OCI-LY7 (cell line): ENCODE results near the gene GAR1.

Experiments used
- CTCF ChIP-seq: fragments of 200-600 bp; sonication (generic); conservative IDR thresholded peaks from 2 replicates; pipeline ENCODE4 v1.5.1; 2014; ENCODE audit warnings: mild to moderate bottlenecking, antibody characterized with exemption, low read length, moderate library complexity, mixed read lengths
- EZH2phosphoT487 ChIP-seq: fragments of 200-600 bp; sonication (generic); IDR thresholded peaks from 2 replicates; pipeline ENCODE4 v1.6.1; 2018; ENCODE audit warnings: low read depth, borderline replicate concordance, mild to moderate bottlenecking, mixed run types, antibody characterized with exemption, low read length, moderate library complexity, mixed read lengths

DNA sequence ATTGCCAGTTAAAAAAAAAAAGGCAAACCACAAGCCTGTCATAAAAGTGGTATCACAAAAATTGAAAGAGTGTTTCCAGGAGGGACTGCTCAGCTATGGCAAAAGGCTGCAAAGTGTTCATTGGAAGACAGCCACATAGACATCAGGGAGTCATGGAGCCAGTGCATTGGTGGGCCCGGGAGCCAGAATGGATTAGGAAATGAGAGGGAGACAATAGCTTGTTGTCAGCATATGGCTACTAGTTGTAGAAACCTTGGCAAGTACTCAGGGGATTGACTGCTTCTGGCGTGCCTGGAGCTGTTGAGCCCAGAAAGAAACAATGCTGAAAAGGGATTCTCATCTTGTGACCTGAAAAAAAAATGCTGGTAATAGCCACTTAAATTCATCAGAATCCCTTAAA lies 5.0 kb downstream of the GAR1 start:
- TF ChIP-seq CTCF: no peak
- no peak for TF ChIP-seq EZH2phosphoT487
